LNCaP clone FGC (cell line): Measurements from ENCODE around the gene ANKRD35.

Source experiments
- DNase-seq: peaks from one replicate; pipeline ENCODE4 v3.0.0-alpha.2; 2011; ENCODE audit warnings: low read depth
- H3K4me3 ChIP-seq: 2 replicates; pipeline ENCODE4 v1.5.1; 2011; ENCODE audit warnings: mild to moderate bottlenecking, low read depth, low read length, control low read depth
- TF ChIP-seq, protein P1 (sequence below): IDR thresholded peaks from 2 replicates; pipeline ENCODE4 v1.5.1; 2012; ENCODE audit warnings: mild to moderate bottlenecking; ENCODE audit not compliant: control insufficient read depth, insufficient read depth; ENCODE audit errors: extremely low read depth

The ANKRD35 gene

DNA sequence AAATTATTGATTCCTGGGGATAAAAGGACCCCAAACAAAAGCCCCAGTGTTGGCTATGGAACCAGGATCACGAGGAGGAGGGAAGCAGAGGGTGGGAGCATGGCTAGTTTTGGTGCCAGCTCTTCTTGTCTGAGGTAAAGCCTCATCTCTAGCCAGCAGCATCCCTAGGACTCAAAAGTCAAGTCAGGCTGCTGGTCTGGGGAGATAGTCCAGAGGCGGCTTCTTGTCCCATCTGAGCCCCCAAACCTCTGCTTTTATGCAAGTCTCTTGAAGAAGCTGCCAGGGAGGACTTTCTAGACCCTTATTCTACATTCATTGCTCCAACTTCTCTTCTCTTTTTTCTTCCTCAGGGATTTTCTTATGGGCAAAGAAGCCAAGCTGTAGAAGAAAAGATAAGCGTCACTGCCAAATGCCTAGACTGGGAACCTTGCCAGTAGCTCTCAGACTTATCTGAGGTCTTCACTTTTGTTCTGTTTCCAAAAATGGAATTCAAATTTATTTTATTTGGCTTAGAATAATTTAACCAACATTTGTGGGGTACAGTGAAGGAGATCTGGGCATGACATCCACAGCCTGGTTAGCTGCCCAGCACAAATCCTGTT, 6.9 kb upstream of the ANKRD35 start:
- H3K4me3 ChIP-seq = peak overlapping the region; percentile 3; the same call in 1 of the 2 replicates
- DNase-seq = no peak
- TF ChIP-seq, protein P1, sequence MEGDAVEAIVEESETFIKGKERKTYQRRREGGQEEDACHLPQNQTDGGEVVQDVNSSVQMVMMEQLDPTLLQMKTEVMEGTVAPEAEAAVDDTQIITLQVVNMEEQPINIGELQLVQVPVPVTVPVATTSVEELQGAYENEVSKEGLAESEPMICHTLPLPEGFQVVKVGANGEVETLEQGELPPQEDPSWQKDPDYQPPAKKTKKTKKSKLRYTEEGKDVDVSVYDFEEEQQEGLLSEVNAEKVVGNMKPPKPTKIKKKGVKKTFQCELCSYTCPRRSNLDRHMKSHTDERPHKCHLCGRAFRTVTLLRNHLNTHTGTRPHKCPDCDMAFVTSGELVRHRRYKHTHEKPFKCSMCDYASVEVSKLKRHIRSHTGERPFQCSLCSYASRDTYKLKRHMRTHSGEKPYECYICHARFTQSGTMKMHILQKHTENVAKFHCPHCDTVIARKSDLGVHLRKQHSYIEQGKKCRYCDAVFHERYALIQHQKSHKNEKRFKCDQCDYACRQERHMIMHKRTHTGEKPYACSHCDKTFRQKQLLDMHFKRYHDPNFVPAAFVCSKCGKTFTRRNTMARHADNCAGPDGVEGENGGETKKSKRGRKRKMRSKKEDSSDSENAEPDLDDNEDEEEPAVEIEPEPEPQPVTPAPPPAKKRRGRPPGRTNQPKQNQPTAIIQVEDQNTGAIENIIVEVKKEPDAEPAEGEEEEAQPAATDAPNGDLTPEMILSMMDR = no peak

DNA sequence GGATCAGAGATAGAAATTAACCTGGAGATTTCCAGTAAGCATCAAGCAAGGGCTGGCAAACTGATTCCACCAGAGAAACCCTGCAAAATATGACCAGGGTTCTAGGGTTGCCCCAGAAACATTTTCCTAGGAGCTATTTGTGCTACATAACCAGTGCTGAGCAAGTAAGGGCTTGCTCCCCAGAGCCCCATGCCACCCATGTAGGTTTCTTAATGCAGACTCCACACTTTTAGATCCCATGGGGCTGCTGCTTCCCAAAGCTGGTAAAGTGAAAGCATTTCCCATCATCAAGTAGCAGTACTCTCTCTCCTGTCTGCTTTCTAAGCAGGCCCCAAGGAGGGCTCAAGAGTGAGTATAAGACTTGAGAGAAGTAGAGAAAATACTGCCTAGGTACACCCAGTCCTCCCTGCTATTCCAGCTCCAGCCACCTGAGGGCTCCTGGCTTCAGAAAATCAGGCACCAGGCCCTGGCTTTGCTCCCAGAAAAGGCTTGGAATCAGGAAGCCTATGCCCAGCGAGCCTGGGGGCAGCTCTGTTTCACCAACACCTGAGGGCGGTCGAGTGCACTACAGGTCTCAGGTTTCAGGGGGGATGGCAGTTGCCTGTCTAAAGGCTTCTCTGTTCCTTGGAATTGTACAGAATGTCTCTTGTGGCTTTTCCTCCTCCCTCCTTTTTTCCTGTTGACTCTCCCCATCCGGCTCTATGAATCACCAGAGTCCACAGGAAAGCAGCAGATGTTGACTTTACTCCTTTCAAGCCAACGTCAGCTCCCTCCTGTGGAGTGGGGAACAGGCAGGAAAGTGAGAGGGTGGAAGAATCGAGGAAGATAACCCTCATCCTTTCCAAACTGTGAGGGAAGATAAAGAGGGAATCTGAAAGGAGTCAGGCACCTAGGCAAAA, 6.2 kb upstream of the ANKRD35 start:
- TF ChIP-seq, protein P1 = peak; percentile 86
- DNase-seq = peak; percentile 95
- H3K4me3 ChIP-seq = peak overlapping the region; percentile 26

DNA sequence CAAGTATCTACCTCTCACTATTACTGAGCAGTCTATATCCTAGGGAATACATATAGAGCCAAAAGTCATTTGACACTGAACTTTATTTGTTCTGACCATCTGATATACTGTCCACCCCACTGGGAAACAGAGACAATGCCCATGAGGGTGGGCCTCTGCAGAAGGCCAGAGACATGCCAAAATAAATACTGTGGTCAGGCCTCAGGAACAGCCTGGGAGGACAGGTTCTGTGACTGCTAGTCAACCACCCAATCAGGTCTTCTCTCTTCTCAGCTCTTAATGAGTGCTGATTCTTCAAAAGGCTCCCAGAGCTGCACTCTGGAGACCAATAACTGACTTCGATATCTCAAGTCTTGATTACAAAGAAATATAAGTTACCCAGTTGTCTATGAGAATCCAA, 5.5 kb upstream of the ANKRD35 start:
- DNase-seq = peak; percentile 91
- TF ChIP-seq, protein P1 = no peak
- peak overlapping the region; percentile 26 for H3K4me3 ChIP-seq

DNA sequence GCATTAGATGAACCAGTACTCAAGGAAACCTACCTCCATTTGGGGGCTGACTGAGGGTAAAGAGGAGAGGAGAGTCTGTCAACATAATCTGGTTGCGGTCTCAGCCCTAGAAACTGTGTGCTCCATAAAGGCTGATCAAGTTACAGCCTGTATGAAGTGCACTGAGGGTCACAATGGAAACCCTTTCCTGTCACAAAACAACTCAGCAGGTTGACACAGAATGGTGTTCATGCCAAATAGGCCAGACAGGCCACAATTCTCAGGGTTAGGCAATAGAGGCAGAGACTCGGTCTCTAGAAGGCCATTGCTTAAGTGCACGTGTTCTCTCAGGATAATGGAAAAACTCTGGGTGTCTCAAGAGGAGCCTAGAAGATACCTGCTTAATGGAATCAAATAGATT, 4.1 kb upstream of the ANKRD35 start:
- H3K4me3 ChIP-seq = no peak overlapping the region
- DNase-seq = no peak
- TF ChIP-seq, protein P1 = no peak

DNA sequence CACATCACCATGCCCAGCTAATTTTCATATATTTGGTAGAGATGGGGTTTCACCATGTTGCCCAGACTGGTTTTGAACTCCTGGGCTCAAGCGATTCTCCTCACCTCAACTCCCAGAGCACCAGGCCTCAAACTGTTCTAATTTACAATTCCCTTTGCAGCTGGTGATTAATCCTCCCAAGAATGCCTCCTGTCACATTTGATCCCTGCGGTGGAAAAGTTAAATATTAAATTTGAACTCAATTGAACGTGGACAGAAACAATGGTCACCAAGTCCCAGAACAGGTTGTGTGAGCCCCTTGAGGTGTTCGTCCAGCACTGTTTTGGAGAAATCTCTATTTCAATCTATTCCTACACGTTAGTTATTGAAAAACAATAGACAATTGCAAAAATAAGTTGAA, 2.0 kb upstream of the ANKRD35 start:
- no peak overlapping the region for H3K4me3 ChIP-seq
- DNase-seq = no peak

DNA sequence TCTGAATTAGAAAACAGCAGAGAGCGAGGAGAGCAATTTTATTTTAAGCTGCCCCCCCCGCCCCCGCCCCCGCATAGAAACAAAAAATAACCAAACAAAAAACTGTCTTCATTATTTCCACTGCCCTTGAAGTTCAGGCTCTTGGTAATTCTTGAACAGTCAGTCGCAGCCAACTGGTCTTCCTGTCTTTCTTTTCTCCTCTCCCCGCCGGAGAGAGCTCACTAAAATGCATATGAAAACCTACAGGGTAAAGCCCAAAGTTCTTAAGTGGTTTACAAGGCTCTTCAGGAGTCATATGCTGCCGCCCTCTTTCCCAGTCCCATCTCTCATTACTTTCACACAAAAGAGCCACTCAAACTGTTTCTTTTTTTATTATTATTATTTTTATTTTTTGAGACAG, 1.1 kb upstream of the ANKRD35 start:
- no peak for DNase-seq
- no peak overlapping the region for H3K4me3 ChIP-seq
- TF ChIP-seq, protein P1 = no peak

More for the DNA sequence above, 2.0 kb upstream of the ANKRD35 start:
- TF ChIP-seq, protein P1 = no peak
